PFSK-1 (cell line): ENCODE measurements around the gene GNB5.

Experiments
- FOXP2 ChIP-seq: optimal IDR thresholded peaks from 2 replicates; pipeline ENCODE3; 2011; ENCODE audit warnings: borderline replicate concordance, control low read depth, inconsistent platforms; ENCODE audit not compliant: insufficient read depth; ENCODE audit errors: extremely low read length, extremely low read depth
- POLR2AphosphoS5 ChIP-seq: IDR thresholded peaks from 2 replicates; pipeline ENCODE4 v1.6.1; 2012; ENCODE audit warnings: low read depth, mild to moderate bottlenecking, control low read depth, low read length, moderate library complexity
- SIN3A ChIP-seq: IDR thresholded peaks from 2 replicates; pipeline ENCODE4 v1.6.1; 2012; ENCODE audit warnings: mild to moderate bottlenecking, low read length, moderate library complexity, borderline replicate concordance; ENCODE audit not compliant: insufficient read depth
- TAF1 ChIP-seq: IDR thresholded peaks from 2 replicates; pipeline ENCODE4 v1.6.1; 2012; ENCODE audit warnings: low read length, control low read depth, borderline replicate concordance; ENCODE audit not compliant: insufficient read depth
- TF ChIP-seq, protein P1 (sequence below), 2 experiments: IDR thresholded peaks; 2 replicates each; pipeline versions ENCODE4 v1.6.1 to v1.8.0; 2011 to 2012; ENCODE audit warnings: low read depth in 2 of 2, low read length in 2 of 2, control low read depth in 1 of 2, inconsistent platforms in 1 of 2, mild to moderate bottlenecking in 1 of 2, moderate library complexity in 1 of 2; ENCODE audit not compliant: insufficient read depth in 1 of 2

GNB5 gene

DNA sequence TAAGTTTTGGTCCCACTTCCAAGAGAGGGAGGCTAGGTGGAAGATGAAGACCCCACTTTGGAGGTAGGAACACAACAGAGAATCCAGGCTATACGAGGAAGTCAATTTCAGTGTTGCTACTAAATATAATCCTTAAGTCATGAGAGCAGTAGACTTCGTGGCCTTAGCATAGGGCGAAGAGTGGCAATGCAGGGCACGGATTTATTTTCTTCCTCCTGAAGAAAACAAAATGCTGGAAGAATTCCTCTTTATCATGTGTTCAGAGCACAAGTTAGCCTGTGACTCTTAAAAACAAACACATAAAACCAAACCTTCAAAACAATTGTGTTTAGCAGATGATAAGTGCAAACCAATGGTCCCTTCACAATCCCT, 98.0 kb downstream of the GNB5 start:
- no peak for TF ChIP-seq FOXP2
- TF ChIP-seq, protein P1, sequence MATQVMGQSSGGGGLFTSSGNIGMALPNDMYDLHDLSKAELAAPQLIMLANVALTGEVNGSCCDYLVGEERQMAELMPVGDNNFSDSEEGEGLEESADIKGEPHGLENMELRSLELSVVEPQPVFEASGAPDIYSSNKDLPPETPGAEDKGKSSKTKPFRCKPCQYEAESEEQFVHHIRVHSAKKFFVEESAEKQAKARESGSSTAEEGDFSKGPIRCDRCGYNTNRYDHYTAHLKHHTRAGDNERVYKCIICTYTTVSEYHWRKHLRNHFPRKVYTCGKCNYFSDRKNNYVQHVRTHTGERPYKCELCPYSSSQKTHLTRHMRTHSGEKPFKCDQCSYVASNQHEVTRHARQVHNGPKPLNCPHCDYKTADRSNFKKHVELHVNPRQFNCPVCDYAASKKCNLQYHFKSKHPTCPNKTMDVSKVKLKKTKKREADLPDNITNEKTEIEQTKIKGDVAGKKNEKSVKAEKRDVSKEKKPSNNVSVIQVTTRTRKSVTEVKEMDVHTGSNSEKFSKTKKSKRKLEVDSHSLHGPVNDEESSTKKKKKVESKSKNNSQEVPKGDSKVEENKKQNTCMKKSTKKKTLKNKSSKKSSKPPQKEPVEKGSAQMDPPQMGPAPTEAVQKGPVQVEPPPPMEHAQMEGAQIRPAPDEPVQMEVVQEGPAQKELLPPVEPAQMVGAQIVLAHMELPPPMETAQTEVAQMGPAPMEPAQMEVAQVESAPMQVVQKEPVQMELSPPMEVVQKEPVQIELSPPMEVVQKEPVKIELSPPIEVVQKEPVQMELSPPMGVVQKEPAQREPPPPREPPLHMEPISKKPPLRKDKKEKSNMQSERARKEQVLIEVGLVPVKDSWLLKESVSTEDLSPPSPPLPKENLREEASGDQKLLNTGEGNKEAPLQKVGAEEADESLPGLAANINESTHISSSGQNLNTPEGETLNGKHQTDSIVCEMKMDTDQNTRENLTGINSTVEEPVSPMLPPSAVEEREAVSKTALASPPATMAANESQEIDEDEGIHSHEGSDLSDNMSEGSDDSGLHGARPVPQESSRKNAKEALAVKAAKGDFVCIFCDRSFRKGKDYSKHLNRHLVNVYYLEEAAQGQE (IDR thresholded peaks at IDR 0.05; ENCODE audit: insufficient read depth in 1 of 2, low read depth in 2 of 2, low read length in 2 of 2) = no peak
- TF ChIP-seq POLR2AphosphoS5 = no peak
- no peak for TF ChIP-seq TAF1

DNA sequence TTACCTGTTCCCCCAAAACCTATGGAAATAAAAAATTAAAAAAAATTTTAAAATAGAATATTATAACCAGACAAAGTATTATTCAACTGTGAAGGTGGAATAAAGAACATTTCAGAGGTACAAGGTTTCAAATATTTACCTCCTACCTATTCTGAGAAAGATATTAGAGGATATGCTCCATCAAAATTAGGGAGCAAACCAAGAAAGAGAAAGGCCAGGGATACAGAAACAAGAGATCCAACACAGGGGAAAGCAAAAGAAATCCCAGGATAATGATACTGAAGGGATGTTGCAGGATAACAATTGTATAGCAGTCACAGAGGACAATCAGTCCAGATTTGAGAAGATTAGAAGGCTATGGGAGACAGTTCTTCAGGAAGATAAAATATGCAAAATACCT, 101.0 kb downstream of the GNB5 start:
- TF ChIP-seq SIN3A = no peak
- TF ChIP-seq, protein P1 (IDR thresholded peaks at IDR 0.05; ENCODE audit: insufficient read depth in 1 of 2, low read depth in 2 of 2, low read length in 2 of 2) = no peak
- TF ChIP-seq FOXP2 = no peak
- TF ChIP-seq TAF1 = no peak
- TF ChIP-seq POLR2AphosphoS5 = no peak

DNA sequence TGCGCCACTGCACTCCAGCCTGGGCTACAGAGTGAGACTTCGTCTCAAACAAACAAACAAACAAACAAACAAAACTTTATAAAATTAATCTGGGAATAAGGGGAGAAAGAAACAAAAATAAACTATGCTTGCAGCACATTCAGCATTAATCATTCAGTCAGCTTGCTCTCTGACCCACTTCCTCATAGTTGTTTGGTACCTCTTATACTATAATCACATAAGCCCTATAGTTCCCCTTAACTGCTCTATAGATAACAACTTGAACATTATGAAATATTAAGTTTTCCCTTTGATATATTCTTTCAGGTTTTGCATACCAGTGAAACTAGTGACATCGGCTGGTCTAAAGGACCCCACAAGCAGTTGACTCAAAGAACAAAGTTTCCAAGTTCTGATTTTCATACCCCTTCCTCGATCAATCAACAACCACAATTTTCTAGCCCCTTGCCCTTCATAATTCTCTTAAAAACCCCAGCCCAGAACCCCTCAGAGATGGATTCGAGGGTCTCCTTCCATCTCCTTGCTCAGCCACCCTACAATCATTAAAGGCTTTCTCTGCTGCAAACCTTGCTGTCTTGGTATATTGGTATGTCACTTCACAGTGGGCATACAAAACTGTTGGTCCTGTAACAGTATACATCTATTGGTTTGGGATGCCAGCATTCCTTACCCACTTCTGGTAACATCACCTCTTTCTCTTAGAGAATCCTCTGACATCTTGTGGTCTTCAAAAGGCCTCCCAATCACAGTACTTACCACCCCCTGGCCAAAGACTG, 105.0 kb downstream of the GNB5 start:
- no peak for TF ChIP-seq FOXP2
- no peak for TF ChIP-seq SIN3A

DNA sequence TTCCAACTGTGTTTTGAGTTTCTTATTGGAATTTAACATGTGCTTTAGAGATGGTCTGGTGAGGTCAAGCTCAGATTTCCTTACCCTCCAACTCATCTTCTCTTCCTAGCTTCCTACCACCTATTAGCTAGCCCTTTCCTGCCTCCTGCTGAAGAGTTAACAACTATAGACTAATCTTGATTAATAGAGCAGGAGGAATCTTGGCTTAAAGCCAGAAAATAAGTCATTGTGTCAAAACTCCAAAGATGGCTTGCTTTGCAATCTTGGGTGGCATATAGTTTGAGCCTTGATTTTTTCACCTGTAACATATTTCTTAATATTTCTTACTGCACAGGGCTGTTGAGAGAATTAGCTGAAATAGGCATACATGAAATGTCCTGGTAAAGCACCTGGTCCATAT, 105.9 kb downstream of the GNB5 start:
- TF ChIP-seq FOXP2 (no peak), TAF1 (no peak), SIN3A (no peak), POLR2AphosphoS5 (no peak)
- TF ChIP-seq, protein P1 (IDR thresholded peaks at IDR 0.05; ENCODE audit: insufficient read depth in 1 of 2, low read depth in 2 of 2, low read length in 2 of 2) = no peak

DNA sequence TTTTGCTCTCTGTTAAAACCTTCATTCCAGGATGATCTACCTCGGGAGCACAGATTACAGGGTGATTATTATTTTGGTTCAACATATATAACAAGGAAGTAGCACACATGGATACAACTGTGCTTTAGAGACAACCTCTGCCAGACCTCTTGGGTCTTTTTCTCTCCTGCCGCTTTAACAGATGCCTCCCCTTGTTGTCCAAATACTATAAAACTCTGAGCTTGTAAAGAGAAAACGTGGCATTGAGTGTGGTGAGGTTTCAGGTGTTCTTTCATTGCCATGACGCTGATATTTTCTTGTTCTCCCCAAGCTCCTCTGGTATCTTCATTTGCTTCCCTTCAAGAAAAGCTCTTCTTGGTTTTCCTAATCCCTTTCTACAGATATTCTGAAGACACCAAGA, 107.6 kb downstream of the GNB5 start:
- TF ChIP-seq FOXP2 (no peak), SIN3A (no peak), TAF1 (no peak), POLR2AphosphoS5 (no peak)
- TF ChIP-seq, protein P1 (IDR thresholded peaks at IDR 0.05; ENCODE audit: insufficient read depth in 1 of 2, low read depth in 2 of 2, low read length in 2 of 2) = no peak
